GM19043 (cell line): ENCODE data around the gene SCN4B.

Source experiments
- ATAC-seq: cut with Tn5 transposase; IDR thresholded peaks from one replicate; pipeline ENCODE4 v1.9.1; 2021; ENCODE audit warnings: low read depth; ENCODE audit not compliant: unreplicated experiment

SCN4B gene

GRCh38 chr11:118106789-118107335 lies 45.8 kb downstream of the SCN4B start:
- ATAC-seq: no peak

- ATAC-seq: no peak
Observed at GRCh38 chr11:118105657-118106305, 46.8 kb downstream of the SCN4B start.

- no peak for ATAC-seq
Observed at GRCh38 chr11:118104491-118104890, 48.1 kb downstream of the SCN4B start.

GRCh38 chr11:118102721-118103261 lies 49.8 kb downstream of the SCN4B start:
- ATAC-seq: no peak

GRCh38 chr11:118100691-118101232 lies 51.9 kb downstream of the SCN4B start:
- no peak for ATAC-seq

- ATAC-seq: no peak
Observed at GRCh38 chr11:118099838-118100556, 52.6 kb downstream of the SCN4B start.

GRCh38 chr11:118098996-118099837 lies 53.4 kb downstream of the SCN4B start:
- no peak for ATAC-seq

GRCh38 chr11:118095967-118096367 lies 56.7 kb downstream of the SCN4B start:
- ATAC-seq: no peak

- no peak for ATAC-seq
Observed at GRCh38 chr11:118095493-118095892, 57.1 kb downstream of the SCN4B start.

GRCh38 chr11:118092907-118093571 lies 59.6 kb downstream of the SCN4B start:
- no peak for ATAC-seq

- ATAC-seq: no peak
Observed at GRCh38 chr11:118091690-118092089, 60.9 kb downstream of the SCN4B start.

- no peak for ATAC-seq
Observed at GRCh38 chr11:118090545-118091162, 62.0 kb downstream of the SCN4B start.

GRCh38 chr11:118088531-118088930 lies 64.1 kb downstream of the SCN4B start:
- no peak for ATAC-seq

GRCh38 chr11:118087931-118088330 lies 64.7 kb downstream of the SCN4B start:
- ATAC-seq: no peak

GRCh38 chr11:118086913-118087768 lies 65.5 kb downstream of the SCN4B start, which contains the start of gene SMIM35:
SMIM35 (minus strand) TSS chr11:118086963; CDS start chr11:118086757, 206 bp downstream.
- no peak for ATAC-seq

- no peak for ATAC-seq
Observed at GRCh38 chr11:118084656-118085055, 68.0 kb downstream of the SCN4B start.

GRCh38 chr11:118084247-118084646 lies 68.4 kb downstream of the SCN4B start:
- no peak for ATAC-seq
